LNCAP (cell line): ENCODE data around the gene RAVER2.

Experiments
- TF ChIP-seq, protein P1 (sequence below): fragments of 450-650 bp; IDR thresholded peaks from 2 replicates; pipeline ENCODE4 v1.5.1; 2017; ENCODE audit warnings: mild to moderate bottlenecking

RAVER2 gene

DNA sequence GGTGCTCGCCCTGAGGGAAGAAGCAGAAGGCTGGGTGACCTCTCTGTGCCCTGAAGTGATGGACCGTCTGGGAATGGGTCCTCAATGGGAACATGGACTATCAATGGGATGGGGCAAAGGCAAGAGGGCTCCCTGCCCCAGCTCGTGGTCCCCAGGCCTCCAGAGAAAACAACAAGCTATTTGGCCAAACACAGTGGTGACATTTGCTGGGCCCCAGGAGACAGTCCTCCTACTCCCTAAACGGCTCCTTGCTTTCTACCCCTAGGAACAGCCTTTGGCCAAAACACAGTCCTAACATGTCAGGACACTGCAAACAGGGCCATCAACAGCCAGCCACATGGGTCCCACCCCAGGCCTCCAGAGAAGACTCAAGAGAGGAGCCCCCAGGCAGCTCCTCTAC is 102.8 kb downstream of the RAVER2 start:
- TF ChIP-seq, protein P1, sequence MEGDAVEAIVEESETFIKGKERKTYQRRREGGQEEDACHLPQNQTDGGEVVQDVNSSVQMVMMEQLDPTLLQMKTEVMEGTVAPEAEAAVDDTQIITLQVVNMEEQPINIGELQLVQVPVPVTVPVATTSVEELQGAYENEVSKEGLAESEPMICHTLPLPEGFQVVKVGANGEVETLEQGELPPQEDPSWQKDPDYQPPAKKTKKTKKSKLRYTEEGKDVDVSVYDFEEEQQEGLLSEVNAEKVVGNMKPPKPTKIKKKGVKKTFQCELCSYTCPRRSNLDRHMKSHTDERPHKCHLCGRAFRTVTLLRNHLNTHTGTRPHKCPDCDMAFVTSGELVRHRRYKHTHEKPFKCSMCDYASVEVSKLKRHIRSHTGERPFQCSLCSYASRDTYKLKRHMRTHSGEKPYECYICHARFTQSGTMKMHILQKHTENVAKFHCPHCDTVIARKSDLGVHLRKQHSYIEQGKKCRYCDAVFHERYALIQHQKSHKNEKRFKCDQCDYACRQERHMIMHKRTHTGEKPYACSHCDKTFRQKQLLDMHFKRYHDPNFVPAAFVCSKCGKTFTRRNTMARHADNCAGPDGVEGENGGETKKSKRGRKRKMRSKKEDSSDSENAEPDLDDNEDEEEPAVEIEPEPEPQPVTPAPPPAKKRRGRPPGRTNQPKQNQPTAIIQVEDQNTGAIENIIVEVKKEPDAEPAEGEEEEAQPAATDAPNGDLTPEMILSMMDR = no peak

DNA sequence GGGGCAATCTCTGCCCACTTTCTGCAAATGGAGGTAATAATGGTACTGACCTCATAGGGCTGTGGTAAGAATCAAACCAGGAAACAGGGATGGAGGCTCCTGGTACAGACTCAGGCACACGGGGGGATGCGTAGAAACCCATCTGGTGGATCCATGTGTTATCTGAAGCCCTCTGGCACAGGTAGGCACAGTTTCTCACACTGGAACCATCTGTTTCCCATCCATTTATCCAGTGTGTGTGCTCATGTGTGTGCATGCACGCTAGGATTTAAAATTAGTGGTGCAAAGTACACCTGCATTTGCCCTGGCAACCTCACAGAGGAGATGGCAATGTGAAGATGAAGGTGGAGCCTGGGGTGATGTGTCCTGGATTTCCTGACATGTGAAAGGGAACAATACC is 103.3 kb downstream of the RAVER2 start:
- TF ChIP-seq, protein P1 = no peak

DNA sequence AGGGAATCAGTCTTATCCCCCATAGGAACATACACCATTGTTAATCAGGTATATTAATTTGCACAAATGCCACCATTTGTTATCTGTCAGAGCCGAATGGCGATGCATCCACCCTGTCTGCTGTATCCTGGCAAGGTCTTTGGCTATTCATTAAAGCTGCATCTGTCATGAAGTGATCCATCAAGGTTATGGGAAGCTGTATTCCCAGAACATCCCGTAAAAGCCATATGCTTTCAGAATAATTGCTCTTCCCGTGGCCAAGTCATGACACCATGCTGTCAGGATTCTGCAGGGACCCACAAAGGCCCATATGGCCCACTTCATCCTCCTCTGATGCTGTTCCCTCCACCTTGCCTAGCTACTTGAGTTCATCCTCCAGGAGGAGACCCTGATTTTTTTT is 103.9 kb downstream of the RAVER2 start:
- TF ChIP-seq, protein P1 = no peak

DNA sequence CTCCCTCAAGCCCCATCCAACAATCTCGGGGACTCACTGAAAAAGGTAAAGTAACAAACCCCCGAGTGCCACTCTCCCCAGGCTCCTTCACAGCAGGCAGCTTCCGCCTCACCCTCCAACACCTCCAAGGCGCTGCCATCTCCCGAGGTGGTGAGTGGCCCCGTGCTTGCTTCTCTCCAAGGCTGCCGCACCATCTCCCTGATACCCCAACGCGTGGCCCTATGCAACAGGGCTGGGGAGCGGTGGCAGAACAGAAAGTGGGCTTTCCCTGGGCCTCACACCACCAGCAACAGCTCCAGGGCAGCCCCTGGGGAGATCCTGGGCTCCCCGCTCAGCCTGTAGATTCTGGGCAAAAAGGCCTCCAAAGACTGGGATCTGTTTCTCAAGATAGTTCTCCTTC is 105.1 kb downstream of the RAVER2 start:
- TF ChIP-seq, protein P1 = no peak

DNA sequence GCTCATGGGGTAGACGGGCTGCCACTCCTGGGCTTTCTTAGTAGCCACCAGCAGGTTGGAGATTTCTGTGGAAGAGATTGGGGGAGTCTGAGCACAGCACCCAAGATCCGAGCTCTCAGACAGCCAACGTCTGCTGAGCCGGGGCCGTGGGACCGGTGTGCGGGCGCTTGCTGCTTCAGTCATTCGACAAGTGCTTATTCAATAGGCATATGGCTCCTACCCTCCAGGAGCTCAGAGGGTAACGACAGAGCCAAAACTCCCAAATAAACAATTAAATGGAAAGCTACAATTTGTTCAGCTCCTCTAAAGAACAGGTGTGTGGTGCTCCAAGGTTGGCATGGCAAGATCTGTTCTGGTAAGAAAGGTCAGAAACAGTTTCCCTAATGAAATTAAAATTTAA is 106.0 kb downstream of the RAVER2 start:
- TF ChIP-seq, protein P1 = no peak

DNA sequence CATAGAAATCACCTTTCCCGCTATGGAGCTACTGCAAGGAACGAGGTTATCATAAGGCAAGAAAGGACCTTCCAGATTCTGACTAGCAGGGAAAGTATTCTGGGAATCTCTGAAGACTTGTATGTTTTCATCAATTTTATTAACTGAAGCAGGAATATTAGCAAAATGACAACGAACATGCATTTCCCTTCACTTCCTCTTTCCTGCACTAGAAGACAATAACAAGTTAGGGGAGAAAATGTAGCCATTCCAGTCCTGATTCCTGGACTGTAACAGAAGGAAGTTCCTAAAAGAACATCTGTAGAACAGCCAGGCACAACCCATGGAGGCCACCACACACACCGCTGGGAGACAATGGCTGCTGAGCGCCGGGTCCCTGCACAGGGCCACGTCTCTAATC is 106.8 kb downstream of the RAVER2 start:
- TF ChIP-seq, protein P1 = no peak

DNA sequence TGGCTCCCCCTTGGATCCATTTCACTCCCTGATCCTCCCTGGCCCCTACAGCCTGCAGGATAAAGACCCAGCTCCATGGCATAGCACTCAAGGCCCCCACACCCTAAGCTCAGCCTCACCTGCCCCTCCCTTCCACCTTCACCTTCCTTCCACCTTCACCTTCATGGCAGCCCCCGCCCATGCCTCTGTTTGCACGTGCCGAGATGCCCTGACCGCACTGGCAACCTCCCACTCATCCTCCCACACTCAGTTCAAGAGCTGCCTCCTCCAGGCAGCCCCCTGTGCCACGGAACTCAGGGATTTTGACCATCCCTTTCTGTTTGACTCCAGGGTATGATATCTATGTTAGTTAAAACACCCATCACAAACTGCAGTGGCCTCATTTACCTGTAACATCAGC is 109.8 kb downstream of the RAVER2 start:
- TF ChIP-seq, protein P1 = no peak

DNA sequence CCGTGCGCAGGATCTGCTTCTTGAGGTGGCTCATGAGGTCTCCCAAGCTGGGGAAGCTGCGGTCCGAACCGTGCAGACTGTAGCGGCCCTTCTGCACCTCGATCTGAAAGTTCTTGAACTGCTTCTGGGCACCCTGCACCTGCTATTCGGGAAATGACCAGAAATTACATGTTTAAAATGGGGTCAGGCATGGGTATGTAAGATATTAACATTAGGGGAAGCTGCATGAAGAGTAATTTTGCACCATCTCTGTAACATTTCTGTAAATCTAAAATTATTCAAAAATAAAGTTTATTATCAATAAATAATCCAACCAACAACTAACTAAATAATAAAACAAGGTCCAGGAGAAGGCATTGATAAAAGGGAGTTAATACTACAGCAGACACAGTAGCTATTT is 110.7 kb downstream of the RAVER2 start:
- TF ChIP-seq, protein P1 = no peak
